Measurements from ENCODE around the gene M1AP. TPM values are rescaled to one million over a fixed set of nuclear protein-coding genes. Genes with fewer than 3 reads are reported as not detected.

Gene M1AP
- total RNA-seq, result 1.6 TPM

- ATAC-seq, result peak; percentile 63
These were observed at the start of gene M1AP for GRCh38 chr2:74648009-74648443. Gene M1AP (minus strand): TSS chr2:74648330. CDS start chr2:74640275, 8,055 bp downstream.

- ATAC-seq, result peak; percentile 70
These were observed 48.7 kb upstream of the M1AP start for GRCh38 chr2:74696829-74697228.

- ATAC-seq, result peak; percentile 27
These were observed 47.5 kb upstream of the M1AP start for GRCh38 chr2:74695663-74696062.

GRCh38 chr2:74694281-74694680 lies 46.2 kb upstream of the M1AP start:
- no peak for ATAC-seq

GRCh38 chr2:74693668-74694067 lies 45.5 kb upstream of the M1AP start:
- no peak for ATAC-seq

- no peak for ATAC-seq
These were observed 45.1 kb upstream of the M1AP start for GRCh38 chr2:74693213-74693612.

- ATAC-seq, result no peak
These were observed 43.8 kb upstream of the M1AP start for GRCh38 chr2:74691929-74692328.

- ATAC-seq, result peak; percentile 78
These were observed 42.4 kb upstream of the M1AP start for GRCh38 chr2:74690571-74690970.

GRCh38 chr2:74689671-74690070 lies 41.5 kb upstream of the M1AP start:
- ATAC-seq, result no peak

GRCh38 chr2:74688881-74689280 lies 40.8 kb upstream of the M1AP start:
- peak; percentile 24 for ATAC-seq

GRCh38 chr2:74685408-74685807 lies 37.3 kb upstream of the M1AP start:
- ATAC-seq, result no peak

- no peak for ATAC-seq
These were observed 34.4 kb upstream of the M1AP start for GRCh38 chr2:74682501-74682900.

GRCh38 chr2:74679615-74680014 lies 31.5 kb upstream of the M1AP start:
- ATAC-seq, result no peak

- no peak for ATAC-seq
These were observed 28.2 kb upstream of the M1AP start for GRCh38 chr2:74676331-74676730.

GRCh38 chr2:74675090-74675489 lies 27.0 kb upstream of the M1AP start:
- ATAC-seq, result no peak

- no peak for ATAC-seq
These were observed 25.8 kb upstream of the M1AP start for GRCh38 chr2:74673826-74674528.

- ATAC-seq, result no peak
These were observed 23.3 kb upstream of the M1AP start for GRCh38 chr2:74671479-74671878.

GRCh38 chr2:74670263-74670662 lies 22.1 kb upstream of the M1AP start:
- no peak for ATAC-seq

GRCh38 chr2:74668087-74668486 lies 20.0 kb upstream of the M1AP start:
- no peak for ATAC-seq

- no peak for ATAC-seq
These were observed 11.3 kb upstream of the M1AP start for GRCh38 chr2:74659462-74659861.

- no peak for ATAC-seq
These were observed 10.4 kb upstream of the M1AP start for GRCh38 chr2:74658516-74658915.

- ATAC-seq, result no peak
These were observed 7.4 kb upstream of the M1AP start for GRCh38 chr2:74655579-74655978.

- peak; percentile 100 for ATAC-seq
These were observed 6.1 kb upstream of the M1AP start, which contains the start of gene SEMA4F for GRCh38 chr2:74653985-74654882. Gene SEMA4F (plus strand): TSS chr2:74654247. CDS start chr2:74654377, 130 bp downstream.

GRCh38 chr2:74653589-74653984 lies 5.5 kb upstream of the M1AP start:
- peak; percentile 17 for ATAC-seq

Data from esophagus mucosa (tissue), 1 donor.